ENCODE results near the gene COX19. TPM values are rescaled to one million over a fixed set of nuclear protein-coding genes. Genes with fewer than 3 reads are reported as not detected.
A peak's percentile ranks its signal among the peaks of the same experiment; 100 is the strongest.
"Not testable (repeated sequence)": the region's sequence is repeated elsewhere in the genome, so short reads cannot be mapped to it uniquely, and the experiment has no call there.

Gene COX19
- total RNA-seq, 2 donors from 2014 or later: 40.1 to 43.2 TPM

GRCh38 chr7:930975-931758 is 44.2 kb downstream of the COX19 start:
- ATAC-seq: no peak
- H3K4me1 Mint-ChIP-seq: peaks cover 6% of the 10 kb centered on the region
- no peak overlapping the region for H3K4me3 Mint-ChIP-seq
- H3K27me3 Mint-ChIP-seq: no peaks in the 10 kb centered on the region
- H3K36me3 Mint-ChIP-seq (ENCODE audit: low read depth): no peaks in the 10 kb centered on the region
- H3K9me3 ChIP-seq (ENCODE audit: control insufficient read depth, low read length, poor library complexity, severe bottlenecking): no peaks in the 10 kb centered on the region
- no peak overlapping the region for H3K27ac Mint-ChIP-seq
- no peak for DNase-seq

- no peak overlapping the region for H3K4me3 Mint-ChIP-seq
- H3K4me1 Mint-ChIP-seq: peaks cover 8% of the 10 kb centered on the region
- no peaks in the 10 kb centered on the region for H3K9me3 ChIP-seq (ENCODE audit: control insufficient read depth, low read length, poor library complexity, severe bottlenecking)
- H3K27ac Mint-ChIP-seq: peak overlapping the region; percentile 72
- DNase-seq: peak in 1 of 3 donors; percentile 3
- no peaks in the 10 kb centered on the region for H3K36me3 Mint-ChIP-seq (ENCODE audit: low read depth)
- ATAC-seq: no peak
- no peaks in the 10 kb centered on the region for H3K27me3 Mint-ChIP-seq
Measured at GRCh38 chr7:929311-929711, 46.0 kb downstream of the COX19 start.

GRCh38 chr7:927031-927671 is 48.2 kb downstream of the COX19 start:
- no peak overlapping the region for H3K27ac Mint-ChIP-seq

GRCh38 chr7:926061-927030 is 49.0 kb downstream of the COX19 start:
- Mint-ChIP-seq H3K4me1 (peaks cover 17% of the 10 kb centered on the region), H3K36me3 (ENCODE audit: low read depth) (no peaks in the 10 kb centered on the region), H3K27me3 (no peaks in the 10 kb centered on the region), H3K4me3 (no peak overlapping the region), H3K27ac (peak overlapping the region; percentile 39)
- no peak for ATAC-seq
- DNase-seq: peak in 1 of 3 donors; percentile 7
- no peaks in the 10 kb centered on the region for H3K9me3 ChIP-seq (ENCODE audit: control insufficient read depth, low read length, poor library complexity, severe bottlenecking)

More at GRCh38 chr7:927031-927671, 48.2 kb downstream of the COX19 start:
- H3K4me1 Mint-ChIP-seq: peaks cover 16% of the 10 kb centered on the region
- H3K36me3 Mint-ChIP-seq (ENCODE audit: low read depth): no peaks in the 10 kb centered on the region
- peak in 1 of 3 donors; percentile 1 for DNase-seq
- no peaks in the 10 kb centered on the region for H3K9me3 ChIP-seq (ENCODE audit: control insufficient read depth, low read length, poor library complexity, severe bottlenecking)
- no peak overlapping the region for H3K4me3 Mint-ChIP-seq
- no peaks in the 10 kb centered on the region for H3K27me3 Mint-ChIP-seq
- no peak for ATAC-seq

- Mint-ChIP-seq H3K4me3 (peak overlapping the region; percentile 21), H3K27me3 (no peaks in the 10 kb centered on the region), H3K36me3 (ENCODE audit: low read depth) (no peaks in the 10 kb centered on the region), H3K27ac (peak overlapping the region; percentile 39), H3K4me1 (peaks cover 22% of the 10 kb centered on the region)
- H3K9me3 ChIP-seq (ENCODE audit: control insufficient read depth, low read length, poor library complexity, severe bottlenecking): no peaks in the 10 kb centered on the region
- DNase-seq (peak in 1 of 3 donors; percentile 14), ATAC-seq (no peak)
Measured at GRCh38 chr7:925601-926000, 49.7 kb downstream of the COX19 start.

- no peaks in the 10 kb centered on the region for H3K9me3 ChIP-seq (ENCODE audit: control insufficient read depth, low read length, poor library complexity, severe bottlenecking)
- Mint-ChIP-seq H3K36me3 (ENCODE audit: low read depth) (no peaks in the 10 kb centered on the region), H3K4me1 (peaks cover 19% of the 10 kb centered on the region), H3K27ac (peak overlapping the region; percentile 24), H3K27me3 (no peaks in the 10 kb centered on the region), H3K4me3 (peak overlapping the region; percentile 88)
- ATAC-seq: no peak
- DNase-seq: peak in 1 of 3 donors; percentile 8
Measured at GRCh38 chr7:924541-925231, 50.7 kb downstream of the COX19 start.

GRCh38 chr7:924042-924441 is 51.3 kb downstream of the COX19 start:
- peak in 1 of 3 donors; percentile 4 for DNase-seq
- H3K27me3 Mint-ChIP-seq; H3K4me3 Mint-ChIP-seq; H3K9me3 ChIP-seq (ENCODE audit: control insufficient read depth, low read length, poor library complexity, severe bottlenecking); H3K36me3 Mint-ChIP-seq (ENCODE audit: low read depth); ATAC-seq: not testable (repeated sequence)
- peak overlapping the region; percentile 24 for H3K27ac Mint-ChIP-seq
- peaks cover 22% of the 10 kb centered on the region for H3K4me1 Mint-ChIP-seq

- H3K9me3 ChIP-seq (ENCODE audit: control insufficient read depth, low read length, poor library complexity, severe bottlenecking): no peaks in the 10 kb centered on the region
- H3K36me3 Mint-ChIP-seq (ENCODE audit: low read depth): peaks cover 2% of the 10 kb centered on the region
- ATAC-seq (peak; percentile 94), DNase-seq (peak; percentile 66 to 84 (median 76))
- peak overlapping the region; percentile 93 for H3K4me3 Mint-ChIP-seq
- peaks cover 22% of the 10 kb centered on the region for H3K4me1 Mint-ChIP-seq
- H3K27ac Mint-ChIP-seq: peak overlapping the region; percentile 90
- H3K27me3 Mint-ChIP-seq: no peaks in the 10 kb centered on the region
Measured at GRCh38 chr7:923108-924041, 52.0 kb downstream of the COX19 start.

GRCh38 chr7:922334-923107 is 52.8 kb downstream of the COX19 start:
- DNase-seq: peak in 1 of 3 donors; percentile 15
- Mint-ChIP-seq H3K27ac (peak overlapping the region; percentile 90), H3K27me3 (no peaks in the 10 kb centered on the region), H3K4me3 (peak overlapping the region; percentile 93), H3K4me1 (peaks cover 22% of the 10 kb centered on the region), H3K36me3 (ENCODE audit: low read depth) (peaks cover 2% of the 10 kb centered on the region)
- ATAC-seq: peak; percentile 4
- H3K9me3 ChIP-seq (ENCODE audit: control insufficient read depth, low read length, poor library complexity, severe bottlenecking): no peaks in the 10 kb centered on the region

- Mint-ChIP-seq H3K4me1 (peaks cover 22% of the 10 kb centered on the region), H3K27ac (peak overlapping the region; percentile 90), H3K36me3 (ENCODE audit: low read depth) (peaks cover 2% of the 10 kb centered on the region), H3K27me3 (no peaks in the 10 kb centered on the region), H3K4me3 (peak overlapping the region; percentile 93)
- no peak for DNase-seq
- H3K9me3 ChIP-seq (ENCODE audit: control insufficient read depth, low read length, poor library complexity, severe bottlenecking): no peaks in the 10 kb centered on the region
- no peak for ATAC-seq
Measured at GRCh38 chr7:921581-922333, 53.6 kb downstream of the COX19 start.

GRCh38 chr7:921071-921461 is 54.3 kb downstream of the COX19 start:
- peaks cover 26% of the 10 kb centered on the region for H3K4me1 Mint-ChIP-seq
- no peak for ATAC-seq
- peak in 1 of 3 donors; percentile 6 for DNase-seq
- peak overlapping the region; percentile 93 for H3K4me3 Mint-ChIP-seq
- H3K9me3 ChIP-seq (ENCODE audit: control insufficient read depth, low read length, poor library complexity, severe bottlenecking): no peaks in the 10 kb centered on the region
- no peaks in the 10 kb centered on the region for H3K27me3 Mint-ChIP-seq
- peaks cover 2% of the 10 kb centered on the region for H3K36me3 Mint-ChIP-seq (ENCODE audit: low read depth)
- H3K27ac Mint-ChIP-seq: peak overlapping the region; percentile 90

All from T-helper 17 cell (primary cell).